H1 (cell line): ENCODE measurements around the gene LYRM4. TPM values are rescaled to one million over a fixed set of nuclear protein-coding genes. Genes with fewer than 3 reads are reported as not detected.

Experiments used
- CTCF ChIA-PET: fragments of 300-600 bp; sonication (Branson Sonifier 250); formaldehyde crosslinking; loops from one replicate; lab custom pipeline; 2021; ENCODE audit not compliant: partially characterized antibody; lab: Charles Lee
- POLR2A ChIA-PET: fragments of 300-600 bp; sonication (Branson Sonifier 250); formaldehyde crosslinking; loops from one replicate; lab custom pipeline; 2021; ENCODE audit warnings: inconsistent platforms; ENCODE audit not compliant: partially characterized antibody; lab: Charles Lee
- DNase-seq, 2 experiments: peaks; one replicate each; pipeline versions ENCODE4 v3.0.0 to v3.0.0-alpha.2; 2010 to 2022; ENCODE audit warnings: low spot score in 2 of 2, low read depth in 1 of 2, mixed read lengths in 1 of 2
- FAIRE-seq: peaks from 2 replicates; lab custom pipeline; 2011; peaks lifted over from hg19 to GRCh38; lab: Jason Lieb, UNC
- H2AFZ ChIP-seq: 2 replicates; pipeline ENCODE4 v1.8.1; 2012; ENCODE audit warnings: low read length, inconsistent platforms
- H2AK5ac ChIP-seq: 2 replicates; pipeline ENCODE4 v1.6.1; 2013; ENCODE audit warnings: low read depth, low read length
- H2BK120ac ChIP-seq: replicated peaks from 2 replicates; pipeline ENCODE3; 2013; ENCODE audit warnings: low read depth, low read length, inconsistent platforms
- H2BK12ac ChIP-seq: 2 replicates; pipeline ENCODE4 v1.6.1; 2013; ENCODE audit warnings: low read depth, low read length
- H2BK15ac ChIP-seq: 2 replicates; pipeline ENCODE4 v1.6.1; 2013; ENCODE audit warnings: low read length
- H2BK20ac ChIP-seq: 2 replicates; pipeline ENCODE4 v1.6.1; 2013; ENCODE audit warnings: low read length
- H2BK5ac ChIP-seq: 2 replicates; pipeline ENCODE4 v1.6.1; 2013; ENCODE audit warnings: low read depth, low read length
- H3K14ac ChIP-seq: 2 replicates; pipeline ENCODE4 v1.6.1; 2013; ENCODE audit warnings: inconsistent platforms; ENCODE audit not compliant: insufficient read length
- H3K18ac ChIP-seq: 2 replicates; pipeline ENCODE4 v1.6.1; 2013; ENCODE audit warnings: low read length; ENCODE audit errors: extremely low read depth
- H3K23ac ChIP-seq: 2 replicates; pipeline ENCODE4 v1.6.1; 2013; ENCODE audit warnings: inconsistent platforms; ENCODE audit not compliant: insufficient read length
- H3K23me2 ChIP-seq: 2 replicates; pipeline ENCODE4 v1.6.1; 2013; ENCODE audit warnings: low read depth, low read length
- H3K27ac ChIP-seq: 2 replicates; pipeline ENCODE4 v1.6.1; 2011; ENCODE audit warnings: low read depth, low read length, inconsistent platforms
- H3K27me3 ChIP-seq, 4 experiments: replicated peaks in 1 of 4; 1 replicate in 1 of 4; 2 replicates in 3 of 4; pipeline versions ENCODE4 v1.6.1 to v1.8.1; 2011 to 2013; ENCODE audit warnings: low read length in 3 of 4, mild to moderate bottlenecking in 3 of 4, inconsistent platforms in 2 of 4, mixed read lengths in 2 of 4, moderate library complexity in 1 of 4; ENCODE audit not compliant: control insufficient read depth in 3 of 4, insufficient read depth in 3 of 4; ENCODE audit errors: extremely low read depth in 1 of 4
- H3K36me3 ChIP-seq, 4 experiments: 2 replicates each; pipeline versions ENCODE4 v1.6.1 to v1.8.1; 2011 to 2013; ENCODE audit warnings: mild to moderate bottlenecking in 4 of 4, low read length in 3 of 4, moderate library complexity in 2 of 4, control low read depth in 1 of 4, inconsistent platforms in 1 of 4; ENCODE audit not compliant: insufficient read depth in 4 of 4, control insufficient read depth in 2 of 4
- H3K4ac ChIP-seq: replicated peaks from 2 replicates; pipeline ENCODE3; 2013; ENCODE audit warnings: low read length, low read depth, mixed read lengths, inconsistent platforms; ENCODE audit not compliant: insufficient read length
- H3K4me1 ChIP-seq, 4 experiments: replicated peaks in 1 of 4; 1 replicate in 1 of 4; 2 replicates in 3 of 4; pipeline versions ENCODE4 v1.6.1 to v1.8.1; 2011 to 2013; ENCODE audit warnings: low read length in 3 of 4, inconsistent platforms in 2 of 4, mixed read lengths in 1 of 4; ENCODE audit not compliant: insufficient read depth in 4 of 4, control insufficient read depth in 3 of 4
- H3K4me2 ChIP-seq, 2 experiments: 2 replicates each; pipeline versions ENCODE4 v1.6.1 to v1.8.1; 2011 to 2013; ENCODE audit warnings: low read depth in 2 of 2, low read length in 2 of 2, control low read depth in 1 of 2, inconsistent platforms in 1 of 2, mild to moderate bottlenecking in 1 of 2; ENCODE audit not compliant: insufficient read depth in 1 of 2
- H3K4me3 ChIP-seq, 4 experiments: fragments of 200-600, 300-600 bp in 1 of 4; sonication (generic), shearing (Covaris generic), sonication (Bioruptor Twin) in 1 of 4; 2 replicates each; pipeline versions ENCODE4 v1.5.1 to v1.8.1; 2011 to 2016; ENCODE audit warnings: low read length in 4 of 4, low read depth in 3 of 4, control low read depth in 2 of 4, inconsistent platforms in 2 of 4, mild to moderate bottlenecking in 2 of 4, mixed read lengths in 1 of 4, moderate library complexity in 1 of 4; ENCODE audit not compliant: insufficient read depth in 2 of 4; ENCODE audit errors: extremely low read depth in 1 of 4
- H3K56ac ChIP-seq: replicated peaks from 2 replicates; pipeline ENCODE3; 2013; ENCODE audit warnings: low read depth, mild to moderate bottlenecking, mixed read lengths, low read length, inconsistent platforms; ENCODE audit not compliant: insufficient read length
- H3K79me1 ChIP-seq: 2 replicates; pipeline ENCODE4 v1.6.1; 2013; ENCODE audit warnings: low read depth, low read length, control low read depth
- H3K79me2 ChIP-seq, 2 experiments: 2 replicates each; pipeline versions ENCODE4 v1.6.1 to v1.8.1; 2012 to 2013; ENCODE audit warnings: low read length in 2 of 2, mild to moderate bottlenecking in 2 of 2, inconsistent platforms in 1 of 2; ENCODE audit not compliant: insufficient read depth in 2 of 2, control insufficient read depth in 1 of 2
- H3K9ac ChIP-seq, 4 experiments: replicated peaks in 1 of 4; 1 replicate in 1 of 4; 2 replicates in 3 of 4; pipeline versions ENCODE4 v1.6.1 to v1.8.1; 2011 to 2013; ENCODE audit warnings: low read depth in 3 of 4, low read length in 3 of 4, control low read depth in 2 of 4, mild to moderate bottlenecking in 2 of 4, moderate library complexity in 2 of 4, inconsistent platforms in 1 of 4; ENCODE audit errors: extremely low read depth in 1 of 4
- H3K9me3 ChIP-seq, 2 experiments: 2 replicates each; pipeline versions ENCODE4 v1.6.1 to v1.8.1; 2012 to 2013; ENCODE audit warnings: mild to moderate bottlenecking in 2 of 2, moderate library complexity in 2 of 2, control low read depth in 1 of 2, inconsistent platforms in 1 of 2, low read depth in 1 of 2, low read length in 1 of 2, mixed read lengths in 1 of 2; ENCODE audit not compliant: insufficient read depth in 2 of 2
- H4K20me1 ChIP-seq, 2 experiments: replicated peaks in 1 of 2; 2 replicates each; pipeline versions ENCODE3 to v1.8.1; 2011 to 2013; ENCODE audit warnings: inconsistent platforms in 2 of 2, low read length in 2 of 2, mild to moderate bottlenecking in 1 of 2; ENCODE audit not compliant: insufficient read depth in 2 of 2, control insufficient read depth in 1 of 2
- H4K5ac ChIP-seq: 2 replicates; pipeline ENCODE4 v1.6.1; 2013; ENCODE audit warnings: low read length, low read depth, mixed read lengths, inconsistent platforms; ENCODE audit not compliant: insufficient read length
- H4K8ac ChIP-seq: 2 replicates; pipeline ENCODE4 v1.8.0; 2013; ENCODE audit warnings: mild to moderate bottlenecking, moderate library complexity, low read length, inconsistent platforms; ENCODE audit not compliant: insufficient read depth; ENCODE audit errors: extremely low read depth
- H4K91ac ChIP-seq: replicated peaks from 2 replicates; pipeline ENCODE3; 2013; ENCODE audit warnings: low read length, mixed read lengths, inconsistent platforms; ENCODE audit not compliant: insufficient read length
- GABPA ChIP-seq: IDR thresholded peaks from 2 replicates; pipeline ENCODE4 v1.6.1; 2011; ENCODE audit warnings: mild to moderate bottlenecking, low read length, moderate library complexity, borderline replicate concordance; ENCODE audit not compliant: insufficient read depth
- KDM5A ChIP-seq: fragments of 200-600 bp; IDR thresholded peaks from 2 replicates; pipeline ENCODE4 v1.7.1; 2012; ENCODE audit warnings: mild to moderate bottlenecking, low read length, inconsistent platforms, mixed read lengths
- MAFK ChIP-seq: IDR thresholded peaks from 2 replicates; pipeline ENCODE4 v1.6.1; 2012; ENCODE audit warnings: low read depth, mild to moderate bottlenecking, improper control_type of control experiment, low read length
- NANOG ChIP-seq: IDR thresholded peaks from 2 replicates; pipeline ENCODE4 v1.6.1; 2011; ENCODE audit warnings: low read length, low read depth, mild to moderate bottlenecking, inconsistent platforms; ENCODE audit not compliant: insufficient read depth, poor library complexity, severe bottlenecking
- NRF1 ChIP-seq: IDR thresholded peaks from 2 replicates; pipeline ENCODE4 v1.6.1; 2011; ENCODE audit warnings: mild to moderate bottlenecking, low read depth, low read length, improper control_type of control experiment
- SP1 ChIP-seq: IDR thresholded peaks from 2 replicates; pipeline ENCODE4 v1.6.1; 2011; ENCODE audit warnings: low read depth, low read length
- WGBS, 2 experiments: shearing (Covaris generic) in 1 of 2; methylation state at CpG; one replicate each; pipeline versions ENCODE4 v1.1.6 to v1.1.7; 2013 to 2015; ENCODE audit warnings: low lambda C conversion rate in 2 of 2, mixed read lengths in 2 of 2, inconsistent platforms in 1 of 2, low coverage in 1 of 2, missing lambda C conversion rate in 1 of 2; ENCODE audit not compliant: insufficient replicate concordance in 2 of 2, insufficient coverage in 1 of 2, insufficient read length in 1 of 2; ENCODE audit errors: extremely low coverage in 1 of 2, missing lambda C conversion rate in 1 of 2; 5-methylcytosine and 5-hydroxymethylcytosine counted together
- polyA plus RNA-seq, 7 experiments: library from polyadenylated mRNA; depleted of rRNA in 3 of 7; stranded (reverse) in 5 of 7; unstranded in 2 of 7; fragments of >200 nt in 5 of 7; fragments of 200-250 nt in 2 of 7; gene quantifications; 1 replicate in 5 of 7; 2 replicates in 1 of 7; 4 replicates in 1 of 7; pipeline versions ENCODE4 v1.2.1 to v1.2.3, GENCODE V29; 2011 to 2013; ENCODE audit warnings: missing spikeins in 2 of 7, mixed read lengths in 2 of 7
- total RNA-seq: library from RNA; stranded (reverse); fragmentation: NEBNext Ultra II Directional; extraction: Animal tissue kit (Norgen Biotek cat#: 25700); gene quantifications from 2 replicates; pipeline ENCODE4 v1.2.1, GENCODE V29; 2021

Gene LYRM4
- total and polyA plus RNA-seq, 2 of the 8 experiments (the other 6 are each of a cell fraction or from before 2014, with no cell fraction given) = 56.6 to 62.8 TPM

DNA sequence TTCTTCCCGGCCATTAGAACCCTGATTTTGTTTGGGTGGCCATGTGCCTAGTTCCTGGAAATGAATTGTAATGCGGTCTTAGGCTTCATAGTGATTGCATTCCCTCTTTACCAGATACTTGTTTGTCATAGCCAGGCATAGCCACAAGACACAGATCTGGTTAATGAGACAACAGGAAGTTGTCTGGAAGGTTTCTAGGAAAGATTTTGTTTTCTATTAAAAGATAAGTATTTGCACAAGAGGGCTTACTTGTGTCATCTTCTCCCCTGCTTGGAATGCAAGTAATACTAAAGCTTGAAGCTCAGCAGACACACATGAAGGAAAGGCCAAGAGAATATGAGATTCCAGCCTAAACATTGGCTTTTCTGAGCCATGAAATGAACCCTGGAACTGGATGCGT is 13.5 kb upstream of the LYRM4 start:
- WGBS, 2 experiments = 91% methylated on average over 3 of the region's 3 CpGs; no CpG with 5 or more reads in 1 of the 2 experiments
- TF ChIP-seq SP1 (no peak), NRF1 (no peak), KDM5A (no peak), GABPA (no peak), MAFK (no peak), NANOG (no peak)

More for the DNA sequence above, 13.5 kb upstream of the LYRM4 start:
- no peak overlapping the region for H2BK120ac ChIP-seq
- no peak overlapping the region for H2BK15ac ChIP-seq
- no peak overlapping the region for H3K4ac ChIP-seq
- no peak overlapping the region for H2BK5ac ChIP-seq
- H2AFZ ChIP-seq = no peak overlapping the region
- H2BK12ac ChIP-seq = no peak overlapping the region
- no peak overlapping the region for H4K8ac ChIP-seq
- no peak overlapping the region for H3K9ac ChIP-seq
- no peak overlapping the region for H4K91ac ChIP-seq
- H3K4me1 ChIP-seq = peaks cover 0 to 9% (median 0%) of the 10 kb centered on the region in 4 experiments; a peak in 1 of 7 replicates
- no peak overlapping the region for H3K18ac ChIP-seq
- no peaks in the 10 kb centered on the region for H3K27me3 ChIP-seq
- H3K36me3 ChIP-seq = no peaks in the 10 kb centered on the region
- H3K4me3 ChIP-seq = no peak overlapping the region
- DNase-seq (no peak), FAIRE-seq (no peak)
- no peak overlapping the region for H3K56ac ChIP-seq
- no peaks in the 10 kb centered on the region for H3K9me3 ChIP-seq
- peaks cover 0 to 3% of the 10 kb centered on the region in 2 experiments for H4K20me1 ChIP-seq
- H2AK5ac ChIP-seq = no peak overlapping the region
- H3K23me2 ChIP-seq = no peaks in the 10 kb centered on the region
- POLR2A ChIA-PET = no interaction called here
- H4K5ac ChIP-seq = no peak overlapping the region
- H3K27ac ChIP-seq = no peak overlapping the region
- no peak overlapping the region for H3K4me2 ChIP-seq
- H3K14ac ChIP-seq = no peak overlapping the region
- no peak overlapping the region for H2BK20ac ChIP-seq
- no peak overlapping the region for H3K23ac ChIP-seq
- CTCF ChIA-PET = interaction anchor here (0.8 to 1.6 kb wide), 3 partner anchors 26 to 59 kb away, joined by 3 read pairs; no protein-coding TSS in a partner anchor
- peaks cover 2% of the 10 kb centered on the region; the same call in 1 of the 2 replicates for H3K79me1 ChIP-seq
- H3K79me2 ChIP-seq = no peaks in the 10 kb centered on the region
